GM18526 (cell line): ENCODE data around the gene PIEZO2.

ENCODE experiments used
- POLR2A ChIP-seq: IDR thresholded peaks from 3 replicates; pipeline ENCODE4 v1.6.1; 2011; ENCODE audit not compliant: insufficient read length; ENCODE audit errors: extremely low read depth

PIEZO2 gene

DNA sequence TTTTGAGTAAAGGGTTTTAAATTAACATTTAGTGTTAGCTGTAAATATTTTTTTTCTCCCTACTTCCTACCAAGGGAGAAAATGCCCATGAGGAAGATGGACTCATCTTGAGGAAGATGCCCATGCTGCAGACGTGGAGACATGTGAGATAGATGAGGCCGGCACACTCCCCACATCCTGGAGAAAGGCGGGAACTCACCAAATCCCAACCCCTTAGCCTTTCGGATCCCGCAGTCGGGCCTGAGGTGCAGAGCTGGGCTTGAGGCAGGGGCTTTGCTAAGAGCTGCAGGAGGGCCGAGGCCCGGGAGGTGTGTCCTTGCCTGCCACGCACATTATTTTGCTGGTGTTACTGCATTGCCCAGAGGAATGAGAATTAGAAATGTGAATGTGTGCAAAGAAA lies 485.6 kb downstream of the PIEZO2 start:
- no peak for TF ChIP-seq POLR2A

GRCh38 chr18:10661317-10661716 lies 488.1 kb downstream of the PIEZO2 start:
- no peak for TF ChIP-seq POLR2A

DNA sequence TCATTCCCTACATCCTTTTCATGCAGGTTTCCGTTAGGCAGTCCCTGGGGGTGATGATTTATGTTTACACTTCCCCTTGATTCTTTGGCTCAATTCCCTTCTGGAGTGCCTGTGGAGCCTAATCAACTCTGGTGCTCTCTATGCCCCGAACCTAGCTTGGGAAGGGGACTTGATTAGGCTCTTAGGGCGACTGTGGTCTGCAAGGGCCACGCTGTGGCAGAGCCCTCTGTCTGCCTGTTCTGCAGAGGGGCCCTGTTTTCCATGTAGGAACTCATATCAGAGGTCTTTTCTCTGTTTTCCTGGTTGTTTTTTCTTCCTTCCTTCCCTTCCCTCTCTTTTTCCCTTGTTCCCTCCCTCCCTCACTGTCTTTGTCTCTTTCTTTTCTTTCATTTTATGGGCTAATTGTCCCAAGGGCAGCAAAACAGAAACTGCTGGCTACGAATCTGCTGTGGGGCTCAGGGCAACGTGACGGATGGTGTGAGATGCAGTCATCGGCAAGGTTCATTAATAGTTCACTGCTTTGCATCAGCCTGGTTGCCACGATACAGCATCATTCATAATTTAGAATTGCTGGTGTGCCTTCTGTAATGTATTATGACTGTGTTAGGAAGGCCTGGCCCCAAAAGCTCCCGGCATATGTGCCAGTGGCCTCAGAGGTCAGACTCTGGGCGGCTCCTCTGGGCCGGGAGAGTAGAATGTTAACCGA lies 489.0 kb downstream of the PIEZO2 start:
- TF ChIP-seq POLR2A: no peak

DNA sequence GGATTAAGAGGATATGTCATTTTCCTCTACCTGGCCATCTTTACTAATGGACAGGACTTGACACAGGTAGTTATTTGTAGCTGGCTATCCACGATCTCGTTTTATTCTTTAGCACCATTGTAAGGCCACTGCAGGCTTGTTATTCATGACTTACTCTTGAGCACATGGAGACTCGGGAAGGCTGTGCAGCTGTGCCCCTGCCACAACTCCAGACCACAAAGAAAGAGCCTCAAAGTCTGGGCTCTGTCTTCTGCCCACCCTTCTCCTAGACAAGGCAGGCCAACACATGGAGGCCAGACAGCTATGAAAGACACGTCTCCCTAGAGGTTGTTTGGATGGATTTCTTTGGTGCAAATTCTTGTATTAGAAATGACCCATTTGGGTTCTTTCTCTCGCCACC lies 489.8 kb downstream of the PIEZO2 start:
- no peak for TF ChIP-seq POLR2A

DNA sequence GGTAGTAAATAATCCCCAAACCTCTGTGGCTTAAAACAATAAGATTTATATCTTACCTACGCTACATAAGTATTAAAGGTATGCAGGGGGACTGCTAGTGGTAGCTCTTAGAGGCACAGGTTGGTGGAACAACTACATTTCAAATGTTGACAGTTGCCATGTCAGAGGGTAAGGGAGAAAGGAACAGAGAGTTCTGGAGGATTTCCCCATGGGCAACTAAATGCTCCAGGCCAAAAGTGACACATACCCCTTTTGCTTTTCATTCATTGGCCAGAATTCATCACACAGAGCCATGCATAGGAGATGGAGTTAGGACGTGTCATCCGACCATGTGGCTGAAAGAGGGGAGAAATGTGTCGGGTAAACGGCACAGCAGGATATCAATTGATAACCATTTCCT lies 490.4 kb downstream of the PIEZO2 start:
- TF ChIP-seq POLR2A: no peak
